ENCODE results near the gene DGKB.

GRCh38 chr7:14800664-14801063, 101.9 kb downstream of the DGKB start:
- TF ChIP-seq CTCF (conservative IDR thresholded peaks at IDR 0.05 in 1 of 2, IDR thresholded peaks at IDR 0.05 in 1 of 2; ENCODE audit: extremely low read depth in 1 of 2, insufficient read depth in 1 of 2, low read depth in 1 of 2, low read length in 2 of 2) (no peak), EZH2 (IDR thresholded peaks at IDR 0.05; ENCODE audit: borderline replicate concordance, low read length) (no peak)

All from mammary epithelial cell (primary cell).